Measurements from ENCODE around the gene SPPL2B. TPM values are rescaled to one million over a fixed set of nuclear protein-coding genes. Genes with fewer than 3 reads are reported as not detected.
A peak's percentile ranks its signal among the peaks of the same experiment; 100 is the strongest.

Gene SPPL2B
- polyA plus RNA-seq, 1 of the 3 experiments (the other 2 are of a cell fraction) = 58.1 TPM

GRCh38 chr19:2360833-2361232, 32.3 kb downstream of the SPPL2B start:
- Histone ChIP-seq H3K9ac (no peak overlapping the region), H3K79me2 (ENCODE audit: insufficient read depth) (no peaks in the 10 kb centered on the region), H4K20me1 (ENCODE audit: insufficient read depth) (no peaks in the 10 kb centered on the region), H3K36me3 (replicated peaks in 1 of 2; ENCODE audit: control insufficient read depth in 1 of 2, insufficient read depth in 2 of 2, low read length in 1 of 2) (no peaks in the 10 kb centered on the region), H3K9me2 (no peaks in the 10 kb centered on the region), H2AFZ (ENCODE audit: low read depth) (no peak overlapping the region), H3K27me3 (ENCODE audit: insufficient read depth) (peaks cover 21% of the 10 kb centered on the region), H3K27ac (ENCODE audit: low read depth in 2 of 2, low read length in 1 of 2) (no peak overlapping the region), H3F3A (replicated peaks; ENCODE audit: insufficient read depth) (no peaks in the 10 kb centered on the region), H3K4me1 (ENCODE audit: control insufficient read depth in 1 of 2, insufficient read depth in 2 of 2, low read depth in 1 of 2, low read length in 1 of 2) (no peaks in the 10 kb centered on the region), H3K4me3 (ENCODE audit: low read depth in 2 of 2, low read length in 1 of 2) (no peak overlapping the region), H3K9me3 (no peaks in the 10 kb centered on the region), H3K4me2 (no peak overlapping the region)
- DNase-seq = peak; percentile 46
- TF ChIP-seq RXRA (IDR thresholded peaks at IDR 0.05; ENCODE audit: borderline replicate concordance, low read depth) (no peak), ZBTB33 (IDR thresholded peaks at IDR 0.05; ENCODE audit: borderline replicate concordance, low read depth) (no peak), RAD21 (IDR thresholded peaks at IDR 0.05; ENCODE audit: low read length) (no peak), GATA2 (CRISPR knock-in tag; IDR thresholded peaks at IDR 0.05) (no peak), SIN3A (IDR thresholded peaks at IDR 0.05; ENCODE audit: borderline replicate concordance, low read depth, low read length) (no peak), YY1 (IDR thresholded peaks at IDR 0.05; ENCODE audit: low read depth) (no peak), CTCF (IDR thresholded peaks at IDR 0.05) (no peak), FOXJ3 (CRISPR knock-in tag; IDR thresholded peaks at IDR 0.05) (no peak), IRF3 (IDR thresholded peaks at IDR 0.05; ENCODE audit: low read depth, low read length) (no peak), MAX (IDR thresholded peaks at IDR 0.05; ENCODE audit: low read depth) (no peak), EZH2phosphoT487 (IDR thresholded peaks at IDR 0.05; ENCODE audit: borderline replicate concordance, low read depth) (no peak)
- CTCF ChIA-PET = no interaction called here
- POLR2A ChIA-PET = no interaction called here
- 48% methylated on average over 11 of the region's 11 CpGs for WGBS (ENCODE audit: low lambda C conversion rate)
